SK-N-SH (cell line): ENCODE results near the gene RBM20. TPM values are rescaled to one million over a fixed set of nuclear protein-coding genes. Genes with fewer than 3 reads are reported as not detected.

Source experiments
- CTCF ChIA-PET: fragments of 300-600, 350-600 bp; formaldehyde crosslinking; extraction: SDS; loops from one replicate; lab custom pipeline; 2021; lab: Yijun Ruan, JAX
- POLR2A ChIA-PET: fragments of 350-600 bp; sonication (Branson Sonifier 250); formaldehyde crosslinking; extraction: SDS; loops from one replicate; lab custom pipeline; 2020; ENCODE audit warnings: antibody characterized with exemption, inconsistent platforms; lab: Yijun Ruan, JAX
- DNase-seq: peaks from one replicate; pipeline ENCODE4 v3.0.0; 2012
- H2AFZ ChIP-seq: fragments of 200-600 bp; sonication (generic); 2 replicates; pipeline ENCODE4 v1.8.1; 2016; ENCODE audit warnings: antibody characterized with exemption, mild to moderate bottlenecking, low read depth
- H3F3A ChIP-seq: fragments of 200-600 bp; sonication (generic); replicated peaks from 2 replicates; pipeline ENCODE3; 2016; ENCODE audit warnings: antibody characterized with exemption, mild to moderate bottlenecking; ENCODE audit not compliant: insufficient read depth
- H3K27ac ChIP-seq, 2 experiments: fragments of 200-500 bp in 1 of 2; fragments of 200-600 bp in 1 of 2; sonication (Bioruptor generic) in 1 of 2; sonication (generic), shearing (Covaris generic) in 1 of 2; 2 replicates each; pipeline versions ENCODE4 v1.5.1 to v1.6.1; 2014 to 2016; ENCODE audit warnings: low read depth in 2 of 2, inconsistent platforms in 1 of 2, low read length in 1 of 2, mild to moderate bottlenecking in 1 of 2, mixed read lengths in 1 of 2
- H3K27me3 ChIP-seq: fragments of 200-600 bp; sonication (generic), shearing (Covaris generic); 2 replicates; pipeline ENCODE4 v1.6.1; 2016; ENCODE audit warnings: mixed run types; ENCODE audit not compliant: insufficient read depth
- H3K36me3 ChIP-seq, 2 experiments: fragments of 200-500 bp in 1 of 2; fragments of 200-600 bp in 1 of 2; sonication (Bioruptor generic) in 1 of 2; sonication (generic) in 1 of 2; replicated peaks in 1 of 2; 2 replicates each; pipeline versions ENCODE3 to v1.5.1; 2014 to 2016; ENCODE audit warnings: low read length in 1 of 2, mild to moderate bottlenecking in 1 of 2; ENCODE audit not compliant: insufficient read depth in 2 of 2, control insufficient read depth in 1 of 2
- H3K4me1 ChIP-seq, 2 experiments: fragments of 200-500 bp in 1 of 2; fragments of 200-600 bp in 1 of 2; sonication (Bioruptor generic) in 1 of 2; sonication (generic), shearing (Covaris generic) in 1 of 2; 2 replicates each; pipeline versions ENCODE4 v1.5.1 to v1.6.1; 2014 to 2016; ENCODE audit warnings: low read depth in 1 of 2, low read length in 1 of 2, mixed run types in 1 of 2; ENCODE audit not compliant: insufficient read depth in 2 of 2, control insufficient read depth in 1 of 2
- H3K4me2 ChIP-seq: fragments of 200-600 bp; sonication (generic), shearing (Covaris generic); 2 replicates; pipeline ENCODE4 v1.6.1; 2017; ENCODE audit warnings: mixed run types
- H3K4me3 ChIP-seq, 2 experiments: fragments of 200-500 bp in 1 of 2; fragments of 200-600 bp in 1 of 2; sonication (Bioruptor generic) in 1 of 2; sonication (generic), shearing (Covaris generic) in 1 of 2; 2 replicates each; pipeline versions ENCODE4 v1.5.1 to v1.8.1; 2014 to 2016; ENCODE audit warnings: low read depth in 2 of 2, inconsistent platforms in 1 of 2, low read length in 1 of 2, mild to moderate bottlenecking in 1 of 2, mixed read lengths in 1 of 2, moderate library complexity in 1 of 2
- H3K79me2 ChIP-seq: fragments of 200-600 bp; sonication (generic); 2 replicates; pipeline ENCODE4 v1.8.1; 2017; ENCODE audit warnings: mild to moderate bottlenecking; ENCODE audit not compliant: insufficient read depth
- H3K9ac ChIP-seq: fragments of 200-600 bp; sonication (generic); 2 replicates; pipeline ENCODE4 v1.6.1; 2017; ENCODE audit warnings: mixed run types
- H3K9me2 ChIP-seq: fragments of 200-600 bp; sonication (generic); 2 replicates; pipeline ENCODE4 v1.6.1; 2017; ENCODE audit warnings: mixed run types
- H3K9me3 ChIP-seq: fragments of 200-600 bp; sonication (generic); 2 replicates; pipeline ENCODE4 v1.6.1; 2017; ENCODE audit warnings: mixed run types, mild to moderate bottlenecking, moderate library complexity
- H4K20me1 ChIP-seq: fragments of 200-600 bp; sonication (generic); 2 replicates; pipeline ENCODE4 v1.6.1; 2017; ENCODE audit warnings: mild to moderate bottlenecking, mixed run types; ENCODE audit not compliant: insufficient read depth
- CHD2 ChIP-seq: fragments of 150-350 bp; IDR thresholded peaks from 2 replicates; pipeline ENCODE4 v1.6.1; 2018; ENCODE audit warnings: low read length; ENCODE audit not compliant: partially characterized antibody
- ELF1 ChIP-seq: IDR thresholded peaks from 2 replicates; pipeline ENCODE4 v1.4.0; 2012
- FOSL2 ChIP-seq: IDR thresholded peaks from 2 replicates; pipeline ENCODE4 v1.4.0; 2012; ENCODE audit warnings: low read depth, mild to moderate bottlenecking, moderate library complexity, borderline replicate concordance
- FOXJ3 ChIP-seq: sonication (generic); formaldehyde crosslinking; IDR thresholded peaks from 2 replicates; pipeline ENCODE4 v1.5.1; 2020; ENCODE audit warnings: mild to moderate bottlenecking, missing genetic modification reagents
- FOXM1 ChIP-seq: IDR thresholded peaks from 2 replicates; pipeline ENCODE4 v1.4.0; 2012; ENCODE audit warnings: low read depth, mild to moderate bottlenecking
- GABPA ChIP-seq: IDR thresholded peaks from 2 replicates; pipeline ENCODE4 v1.4.0; 2012; ENCODE audit warnings: low read depth, mild to moderate bottlenecking
- GATA2 ChIP-seq: sonication (generic); formaldehyde crosslinking; IDR thresholded peaks from 2 replicates; pipeline ENCODE4 v1.5.0; 2020; ENCODE audit warnings: mild to moderate bottlenecking, missing genetic modification reagents
- JUND ChIP-seq: IDR thresholded peaks from 2 replicates; pipeline ENCODE4 v1.4.0; 2012
- MEF2A ChIP-seq: IDR thresholded peaks from 2 replicates; pipeline ENCODE4 v1.4.0; 2012; ENCODE audit warnings: low read depth, borderline replicate concordance
- NFIC ChIP-seq: IDR thresholded peaks from 2 replicates; pipeline ENCODE4 v1.4.0; 2012; ENCODE audit warnings: borderline replicate concordance
- NRF1 ChIP-seq: IDR thresholded peaks from 2 replicates; pipeline ENCODE4 v1.6.1; 2012; ENCODE audit warnings: low read depth, mild to moderate bottlenecking, low read length
- TEAD4 ChIP-seq: IDR thresholded peaks from 2 replicates; pipeline ENCODE4 v1.4.0; 2012; ENCODE audit warnings: mild to moderate bottlenecking, borderline replicate concordance; ENCODE audit not compliant: insufficient read depth
- YY1 ChIP-seq: IDR thresholded peaks from 2 replicates; pipeline ENCODE4 v1.4.0; 2012; ENCODE audit warnings: low read depth, mild to moderate bottlenecking
- WGBS: methylation state at CpG from one replicate; pipeline ENCODE4 v1.1.6; 2017; ENCODE audit warnings: low lambda C conversion rate; 5-methylcytosine and 5-hydroxymethylcytosine counted together
- polyA plus RNA-seq, 3 experiments: library from polyadenylated mRNA; depleted of rRNA; stranded (reverse); fragments of >200 nt; gene quantifications; 2 replicates each; pipeline ENCODE4 v1.2.3, GENCODE V29; 2012
- TF ChIP-seq, protein P1 (sequence below): fragments of 200-600 bp; sonication (generic); IDR thresholded peaks from 2 replicates; pipeline ENCODE4 v1.6.1; 2017; ENCODE audit warnings: antibody characterized with exemption, mild to moderate bottlenecking, moderate library complexity
- TF ChIP-seq, protein P2 (sequence below): IDR thresholded peaks from 2 replicates; pipeline ENCODE4 v1.4.0; 2012; ENCODE audit warnings: low read depth, borderline replicate concordance
- TF ChIP-seq, protein P3 (sequence below): IDR thresholded peaks from 2 replicates; pipeline ENCODE4 v1.6.1; 2012; ENCODE audit warnings: mild to moderate bottlenecking, low read depth, low read length, moderate library complexity
- TF ChIP-seq, protein P4 (sequence below): fragments of 150-350 bp; IDR thresholded peaks from 2 replicates; pipeline ENCODE4 v1.6.1; 2017; ENCODE audit warnings: antibody characterized with exemption, low read length, low read depth, borderline replicate concordance
- TF ChIP-seq, protein P5 (sequence below): IDR thresholded peaks from 2 replicates; pipeline ENCODE4 v1.4.0; 2012; ENCODE audit warnings: low read depth

The RBM20 gene
- polyA plus RNA-seq, 1 of the 3 experiments (the other 2 are of a cell fraction), result 0.64 TPM

DNA sequence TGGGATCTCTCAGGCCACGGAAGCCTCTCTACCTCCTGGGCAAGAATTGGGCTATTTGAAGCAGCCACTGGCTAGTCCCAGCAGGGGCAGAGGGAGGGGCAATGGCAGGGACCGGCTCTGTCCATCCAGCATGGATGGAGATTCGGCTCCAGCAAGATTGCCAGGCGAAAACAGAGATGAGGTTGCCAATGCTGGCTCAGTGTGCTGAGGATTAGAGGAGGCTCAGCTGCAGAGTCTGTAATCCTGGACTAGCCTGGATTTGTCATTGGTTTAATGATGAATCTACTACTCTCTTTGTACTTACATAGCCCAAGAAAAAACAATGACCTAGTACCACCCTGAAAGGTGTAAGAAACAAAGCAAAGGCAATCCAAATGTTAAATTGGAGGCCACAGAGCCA lies 115.4 kb downstream of the RBM20 start:
- Histone ChIP-seq H3K79me2 (no peaks in the 10 kb centered on the region), H3K9me3 (no peaks in the 10 kb centered on the region), H3K27ac (peak overlapping the region in 1 of 2 experiments; percentile 64; a peak in 3 of 4 replicates), H3K4me1 (peaks cover 8 to 29% of the 10 kb centered on the region in 2 experiments; a peak in 2 of 4 replicates), H3K9ac (no peak overlapping the region), H4K20me1 (no peaks in the 10 kb centered on the region)
- CTCF ChIA-PET, result interaction anchor here (0.7 to 1.2 kb wide), 2 partner anchors 11 to 13 kb away, joined by 3 to 4 read pairs; no protein-coding TSS in a partner anchor
- 98% methylated on average over 3 of the region's 4 CpGs for WGBS
- TF ChIP-seq FOXM1 (no peak), CHD2 (no peak), ELF1 (no peak), NFIC (no peak), FOSL2 (no peak), JUND (no peak), GABPA (no peak), TEAD4 (no peak), FOXJ3 (CRISPR knock-in tag) (no peak), NRF1 (no peak), YY1 (no peak), MEF2A (no peak), GATA2 (no peak)
- TF ChIP-seq, protein P1, sequence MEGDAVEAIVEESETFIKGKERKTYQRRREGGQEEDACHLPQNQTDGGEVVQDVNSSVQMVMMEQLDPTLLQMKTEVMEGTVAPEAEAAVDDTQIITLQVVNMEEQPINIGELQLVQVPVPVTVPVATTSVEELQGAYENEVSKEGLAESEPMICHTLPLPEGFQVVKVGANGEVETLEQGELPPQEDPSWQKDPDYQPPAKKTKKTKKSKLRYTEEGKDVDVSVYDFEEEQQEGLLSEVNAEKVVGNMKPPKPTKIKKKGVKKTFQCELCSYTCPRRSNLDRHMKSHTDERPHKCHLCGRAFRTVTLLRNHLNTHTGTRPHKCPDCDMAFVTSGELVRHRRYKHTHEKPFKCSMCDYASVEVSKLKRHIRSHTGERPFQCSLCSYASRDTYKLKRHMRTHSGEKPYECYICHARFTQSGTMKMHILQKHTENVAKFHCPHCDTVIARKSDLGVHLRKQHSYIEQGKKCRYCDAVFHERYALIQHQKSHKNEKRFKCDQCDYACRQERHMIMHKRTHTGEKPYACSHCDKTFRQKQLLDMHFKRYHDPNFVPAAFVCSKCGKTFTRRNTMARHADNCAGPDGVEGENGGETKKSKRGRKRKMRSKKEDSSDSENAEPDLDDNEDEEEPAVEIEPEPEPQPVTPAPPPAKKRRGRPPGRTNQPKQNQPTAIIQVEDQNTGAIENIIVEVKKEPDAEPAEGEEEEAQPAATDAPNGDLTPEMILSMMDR, result no peak
- TF ChIP-seq, protein P2, sequence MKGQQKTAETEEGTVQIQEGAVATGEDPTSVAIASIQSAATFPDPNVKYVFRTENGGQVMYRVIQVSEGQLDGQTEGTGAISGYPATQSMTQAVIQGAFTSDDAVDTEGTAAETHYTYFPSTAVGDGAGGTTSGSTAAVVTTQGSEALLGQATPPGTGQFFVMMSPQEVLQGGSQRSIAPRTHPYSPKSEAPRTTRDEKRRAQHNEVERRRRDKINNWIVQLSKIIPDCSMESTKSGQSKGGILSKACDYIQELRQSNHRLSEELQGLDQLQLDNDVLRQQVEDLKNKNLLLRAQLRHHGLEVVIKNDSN, result no peak
- TF ChIP-seq, protein P3, sequence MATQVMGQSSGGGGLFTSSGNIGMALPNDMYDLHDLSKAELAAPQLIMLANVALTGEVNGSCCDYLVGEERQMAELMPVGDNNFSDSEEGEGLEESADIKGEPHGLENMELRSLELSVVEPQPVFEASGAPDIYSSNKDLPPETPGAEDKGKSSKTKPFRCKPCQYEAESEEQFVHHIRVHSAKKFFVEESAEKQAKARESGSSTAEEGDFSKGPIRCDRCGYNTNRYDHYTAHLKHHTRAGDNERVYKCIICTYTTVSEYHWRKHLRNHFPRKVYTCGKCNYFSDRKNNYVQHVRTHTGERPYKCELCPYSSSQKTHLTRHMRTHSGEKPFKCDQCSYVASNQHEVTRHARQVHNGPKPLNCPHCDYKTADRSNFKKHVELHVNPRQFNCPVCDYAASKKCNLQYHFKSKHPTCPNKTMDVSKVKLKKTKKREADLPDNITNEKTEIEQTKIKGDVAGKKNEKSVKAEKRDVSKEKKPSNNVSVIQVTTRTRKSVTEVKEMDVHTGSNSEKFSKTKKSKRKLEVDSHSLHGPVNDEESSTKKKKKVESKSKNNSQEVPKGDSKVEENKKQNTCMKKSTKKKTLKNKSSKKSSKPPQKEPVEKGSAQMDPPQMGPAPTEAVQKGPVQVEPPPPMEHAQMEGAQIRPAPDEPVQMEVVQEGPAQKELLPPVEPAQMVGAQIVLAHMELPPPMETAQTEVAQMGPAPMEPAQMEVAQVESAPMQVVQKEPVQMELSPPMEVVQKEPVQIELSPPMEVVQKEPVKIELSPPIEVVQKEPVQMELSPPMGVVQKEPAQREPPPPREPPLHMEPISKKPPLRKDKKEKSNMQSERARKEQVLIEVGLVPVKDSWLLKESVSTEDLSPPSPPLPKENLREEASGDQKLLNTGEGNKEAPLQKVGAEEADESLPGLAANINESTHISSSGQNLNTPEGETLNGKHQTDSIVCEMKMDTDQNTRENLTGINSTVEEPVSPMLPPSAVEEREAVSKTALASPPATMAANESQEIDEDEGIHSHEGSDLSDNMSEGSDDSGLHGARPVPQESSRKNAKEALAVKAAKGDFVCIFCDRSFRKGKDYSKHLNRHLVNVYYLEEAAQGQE, result no peak
- TF ChIP-seq, protein P4, sequence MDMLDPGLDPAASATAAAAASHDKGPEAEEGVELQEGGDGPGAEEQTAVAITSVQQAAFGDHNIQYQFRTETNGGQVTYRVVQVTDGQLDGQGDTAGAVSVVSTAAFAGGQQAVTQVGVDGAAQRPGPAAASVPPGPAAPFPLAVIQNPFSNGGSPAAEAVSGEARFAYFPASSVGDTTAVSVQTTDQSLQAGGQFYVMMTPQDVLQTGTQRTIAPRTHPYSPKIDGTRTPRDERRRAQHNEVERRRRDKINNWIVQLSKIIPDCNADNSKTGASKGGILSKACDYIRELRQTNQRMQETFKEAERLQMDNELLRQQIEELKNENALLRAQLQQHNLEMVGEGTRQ, result no peak
- TF ChIP-seq, protein P5, sequence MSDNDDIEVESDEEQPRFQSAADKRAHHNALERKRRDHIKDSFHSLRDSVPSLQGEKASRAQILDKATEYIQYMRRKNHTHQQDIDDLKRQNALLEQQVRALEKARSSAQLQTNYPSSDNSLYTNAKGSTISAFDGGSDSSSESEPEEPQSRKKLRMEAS, result no peak
- TF ChIP-seq, all 33 proteins: peak for 0
- Histone ChIP-seq H2AFZ (peak overlapping the region; percentile 99; the same call in 1 of the 2 replicates), H3K4me2 (peak overlapping the region; percentile 65), H3K27me3 (no peaks in the 10 kb centered on the region), H3K9me2 (no peaks in the 10 kb centered on the region), H3K4me3 (no peak overlapping the region), H3K36me3 (no peaks in the 10 kb centered on the region), H3F3A (no peaks in the 10 kb centered on the region)
- POLR2A ChIA-PET, result no interaction called here
- no peak for DNase-seq
